GM03348 (cell line): ENCODE results near the gene GAB2.
"Not testable (repeated sequence)": the region's sequence is repeated elsewhere in the genome, so short reads cannot be mapped to it uniquely, and the experiment has no call there.

Source experiments
- DNase-seq: peaks from one replicate; pipeline ENCODE4 v3.0.0; 2012; ENCODE audit warnings: low spot score

The GAB2 gene

GRCh38 chr11:78277314-78277994, 140.2 kb downstream of the GAB2 start:
- DNase-seq = no peak

- DNase-seq = no peak
These were observed 141.3 kb downstream of the GAB2 start for GRCh38 chr11:78276311-78276710.

GRCh38 chr11:78274739-78275138, 142.9 kb downstream of the GAB2 start:
- no peak for DNase-seq

- DNase-seq = not testable (repeated sequence)
These were observed 144.9 kb downstream of the GAB2 start for GRCh38 chr11:78272625-78273269.

- DNase-seq = not testable (repeated sequence)
These were observed 145.8 kb downstream of the GAB2 start for GRCh38 chr11:78271801-78272200.

GRCh38 chr11:78270971-78271370, 146.6 kb downstream of the GAB2 start:
- DNase-seq = no peak

GRCh38 chr11:78269806-78270205, 147.8 kb downstream of the GAB2 start:
- DNase-seq = no peak

- peak; percentile 74 for DNase-seq
These were observed 148.8 kb downstream of the GAB2 start for GRCh38 chr11:78268591-78269410.

- DNase-seq = no peak
These were observed 151.2 kb downstream of the GAB2 start for GRCh38 chr11:78266451-78266850.

- peak; percentile 16 for DNase-seq
These were observed 152.3 kb downstream of the GAB2 start for GRCh38 chr11:78265326-78265725.

GRCh38 chr11:78262691-78263090, 154.9 kb downstream of the GAB2 start:
- no peak for DNase-seq

GRCh38 chr11:78262238-78262637, 155.4 kb downstream of the GAB2 start:
- DNase-seq = no peak

GRCh38 chr11:78261828-78262227, 155.8 kb downstream of the GAB2 start:
- DNase-seq = no peak

GRCh38 chr11:78261367-78261766, 156.3 kb downstream of the GAB2 start:
- DNase-seq = no peak

- DNase-seq = no peak
These were observed 157.7 kb downstream of the GAB2 start for GRCh38 chr11:78259777-78260487.

GRCh38 chr11:78257654-78258053, 160.0 kb downstream of the GAB2 start:
- DNase-seq = no peak

GRCh38 chr11:78256962-78257361, 160.7 kb downstream of the GAB2 start:
- peak; percentile 84 for DNase-seq

GRCh38 chr11:78255919-78256318, 161.7 kb downstream of the GAB2 start:
- no peak for DNase-seq

- DNase-seq = no peak
These were observed 163.4 kb downstream of the GAB2 start for GRCh38 chr11:78254268-78254667.

GRCh38 chr11:78253797-78254196, 163.8 kb downstream of the GAB2 start:
- DNase-seq = no peak

GRCh38 chr11:78251083-78251775, 166.4 kb downstream of the GAB2 start:
- peak; percentile 54 for DNase-seq

- no peak for DNase-seq
These were observed 167.5 kb downstream of the GAB2 start for GRCh38 chr11:78250099-78250498.
